Esophagus squamous epithelium (tissue), 5 donors: ENCODE results near the gene DHX57. TPM values are rescaled to one million over a fixed set of nuclear protein-coding genes. Genes with fewer than 3 reads are reported as not detected.
"Not testable (repeated sequence)": the region's sequence is repeated elsewhere in the genome, so short reads cannot be mapped to it uniquely, and the experiment has no call there.

ENCODE experiments used
- DNase-seq: peaks from one replicate; lab custom pipeline; 2025; lab: John Stamatoyannopoulos, UW
- H3K27ac ChIP-seq, 4 donors: fragments of 200-600 bp; sonication (generic); one replicate each; pipeline ENCODE4 v1.5.1; 2016 to 2019; ENCODE audit warnings: mild to moderate bottlenecking in 1 of 4
- H3K27me3 ChIP-seq, 4 donors: fragments of 200-600 bp; sonication (generic); 1 replicate in 3 of 4; 2 replicates in 1 of 4; pipeline versions ENCODE4 v1.5.1 to v1.6.0; 2017 to 2021; ENCODE audit warnings: antibody characterized with exemption in 1 of 4
- H3K36me3 ChIP-seq, 3 donors: fragments of 200-600 bp; sonication (generic); one replicate each; pipeline ENCODE4 v1.5.1; 2016 to 2019
- H3K4me1 ChIP-seq, 3 donors: fragments of 200-600 bp; sonication (generic); one replicate each; pipeline ENCODE4 v1.5.1; 2017 to 2019
- H3K4me3 ChIP-seq, 4 donors: fragments of 200-600 bp; sonication (generic); 1 replicate in 3 of 4; 2 replicates in 1 of 4; pipeline ENCODE4 v1.5.1; 2016 to 2019; ENCODE audit warnings: mild to moderate bottlenecking in 2 of 4, moderate library complexity in 1 of 4
- H3K9me3 ChIP-seq, 3 donors: fragments of 200-600 bp; sonication (generic); one replicate each; pipeline ENCODE4 v1.5.1; 2016 to 2019
- POLR2A ChIP-seq, 4 donors: fragments of 450-650 bp; IDR thresholded peaks; one replicate each; pipeline ENCODE4 v1.6.1; 2017; ENCODE audit warnings: antibody characterized with exemption in 4 of 4, mild to moderate bottlenecking in 4 of 4, moderate library complexity in 3 of 4
- WGBS, 2 donors: methylation state at CpG; one replicate each; pipeline ENCODE4 v1.1.5; 2018; 5-methylcytosine and 5-hydroxymethylcytosine counted together
- intact Hi-C: fragments of 100-400 bp; cut with DNase I; formaldehyde crosslinking; loops from one replicate; pipeline ENCODE4 v1.15.0; 2022
- total RNA-seq, 4 donors: library from RNA; depleted of rRNA; stranded (reverse); fragments of >200 nt; gene quantifications; one replicate each; pipeline ENCODE4 v1.1.0, GENCODE V29; 2016
- TF ChIP-seq, protein P1 (sequence below), 6 experiments: fragments of 450-650 bp in 4 of 6; fragments of 200-600 bp in 2 of 6; sonication (generic) in 2 of 6; IDR thresholded peaks; one replicate each; pipeline ENCODE4 v1.5.1; 2016 to 2019; ENCODE audit warnings: antibody characterized with exemption in 6 of 6, mild to moderate bottlenecking in 4 of 6, moderate library complexity in 4 of 6
- donor health status: DM: yes; HTN: yes; CAD: no.

The DHX57 gene
- total RNA-seq, 4 donors from 2014 or later, result 7.1 to 13.5 (median 10.1) TPM

DNA sequence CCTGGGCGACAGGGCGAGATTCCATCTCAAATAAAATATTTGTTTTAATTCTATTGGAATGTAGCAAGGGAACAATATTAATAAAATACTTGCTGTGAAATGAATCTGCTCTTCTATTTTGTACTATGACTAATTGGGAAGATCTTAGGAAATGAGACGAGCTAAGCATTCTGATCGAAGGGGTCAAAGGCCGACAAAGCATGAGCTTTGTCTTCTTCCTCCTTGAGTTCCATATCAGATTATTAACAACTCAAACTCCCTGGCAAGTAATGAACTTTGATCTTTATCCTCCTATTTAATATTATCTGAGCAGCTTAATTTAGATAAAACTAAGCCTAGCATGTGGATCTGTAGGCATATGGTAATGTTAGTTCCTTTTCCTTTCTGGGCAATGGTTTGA lies 82.2 kb downstream of the DHX57 start:
- intact Hi-C loops, result no loop called here
- 89 to 92% methylated on average over 5 of the region's 5 CpGs for WGBS, 2 donors
- TF ChIP-seq POLR2A (IDR thresholded peaks at IDR 0.05), result no peak
- TF ChIP-seq, protein P1, sequence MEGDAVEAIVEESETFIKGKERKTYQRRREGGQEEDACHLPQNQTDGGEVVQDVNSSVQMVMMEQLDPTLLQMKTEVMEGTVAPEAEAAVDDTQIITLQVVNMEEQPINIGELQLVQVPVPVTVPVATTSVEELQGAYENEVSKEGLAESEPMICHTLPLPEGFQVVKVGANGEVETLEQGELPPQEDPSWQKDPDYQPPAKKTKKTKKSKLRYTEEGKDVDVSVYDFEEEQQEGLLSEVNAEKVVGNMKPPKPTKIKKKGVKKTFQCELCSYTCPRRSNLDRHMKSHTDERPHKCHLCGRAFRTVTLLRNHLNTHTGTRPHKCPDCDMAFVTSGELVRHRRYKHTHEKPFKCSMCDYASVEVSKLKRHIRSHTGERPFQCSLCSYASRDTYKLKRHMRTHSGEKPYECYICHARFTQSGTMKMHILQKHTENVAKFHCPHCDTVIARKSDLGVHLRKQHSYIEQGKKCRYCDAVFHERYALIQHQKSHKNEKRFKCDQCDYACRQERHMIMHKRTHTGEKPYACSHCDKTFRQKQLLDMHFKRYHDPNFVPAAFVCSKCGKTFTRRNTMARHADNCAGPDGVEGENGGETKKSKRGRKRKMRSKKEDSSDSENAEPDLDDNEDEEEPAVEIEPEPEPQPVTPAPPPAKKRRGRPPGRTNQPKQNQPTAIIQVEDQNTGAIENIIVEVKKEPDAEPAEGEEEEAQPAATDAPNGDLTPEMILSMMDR (IDR thresholded peaks at IDR 0.05), result no peak
- no peak overlapping the region for H3K4me3 ChIP-seq
- H3K9me3 ChIP-seq, result no peaks in the 10 kb centered on the region
- H3K27ac ChIP-seq, result no peak overlapping the region
- DNase-seq, result no peak
- peaks cover 0 to 11% (median 0%) of the 10 kb centered on the region in 3 donors for H3K36me3 ChIP-seq
- no peaks in the 10 kb centered on the region for H3K4me1 ChIP-seq
- no peaks in the 10 kb centered on the region for H3K27me3 ChIP-seq

DNA sequence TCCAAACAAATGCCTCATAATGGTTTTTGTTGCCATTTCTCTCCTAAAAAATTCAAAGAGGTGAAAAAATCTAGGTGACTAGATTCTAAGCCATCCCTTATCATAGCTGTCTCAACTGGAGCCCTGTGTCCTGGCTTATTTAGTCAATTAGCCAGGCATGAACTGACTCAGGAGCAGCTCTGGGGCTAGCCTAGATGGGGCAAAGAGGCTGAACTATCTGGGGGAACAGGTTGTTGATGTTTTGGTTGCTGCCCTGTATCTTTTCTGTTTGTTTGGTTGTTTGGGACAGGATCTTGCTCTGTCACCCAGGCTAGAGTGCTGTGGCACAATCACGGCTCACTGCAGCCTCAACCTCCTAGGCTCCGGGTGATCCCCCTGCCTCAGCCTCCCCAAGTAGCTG lies 83.0 kb downstream of the DHX57 start:
- DNase-seq, result no peak
- H3K4me3 ChIP-seq, result no peak overlapping the region
- TF ChIP-seq, protein P1 (IDR thresholded peaks at IDR 0.05), result no peak
- TF ChIP-seq POLR2A (IDR thresholded peaks at IDR 0.05), result no peak
- peaks cover 0 to 4% (median 0%) of the 10 kb centered on the region in 3 donors for H3K36me3 ChIP-seq
- 50% methylated on average over 2 of the region's 2 CpGs for WGBS, 2 donors
- no peaks in the 10 kb centered on the region for H3K4me1 ChIP-seq
- H3K9me3 ChIP-seq, result no peaks in the 10 kb centered on the region
- intact Hi-C loops, result no loop called here
- H3K27me3 ChIP-seq, result no peaks in the 10 kb centered on the region
- no peak overlapping the region for H3K27ac ChIP-seq

DNA sequence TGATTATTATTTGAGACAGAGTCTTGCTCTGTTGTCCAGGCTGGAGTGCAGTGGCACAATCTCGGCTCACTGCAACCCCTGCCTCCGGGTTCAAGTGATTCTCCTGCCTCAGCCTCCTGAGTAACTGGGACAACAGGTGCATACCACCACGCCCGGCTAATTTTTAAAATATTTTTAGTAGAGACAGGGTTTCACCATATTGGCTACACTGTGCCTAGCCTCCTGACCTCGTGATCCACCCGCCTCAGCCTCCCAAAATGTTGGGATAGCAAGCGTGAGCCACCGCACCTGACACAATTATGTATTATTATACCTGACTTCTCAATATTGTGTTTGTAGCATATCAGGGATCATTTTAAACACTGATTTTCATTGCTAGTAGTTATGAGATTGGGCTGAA lies 83.4 kb downstream of the DHX57 start:
- H3K36me3 ChIP-seq, H3K27me3 ChIP-seq, H3K4me3 ChIP-seq, H3K27ac ChIP-seq, intact Hi-C loops, H3K9me3 ChIP-seq, DNase-seq, H3K4me1 ChIP-seq: not testable (repeated sequence)
- WGBS, 2 donors, result 90 to 91% methylated on average over 8 of the region's 8 CpGs

DNA sequence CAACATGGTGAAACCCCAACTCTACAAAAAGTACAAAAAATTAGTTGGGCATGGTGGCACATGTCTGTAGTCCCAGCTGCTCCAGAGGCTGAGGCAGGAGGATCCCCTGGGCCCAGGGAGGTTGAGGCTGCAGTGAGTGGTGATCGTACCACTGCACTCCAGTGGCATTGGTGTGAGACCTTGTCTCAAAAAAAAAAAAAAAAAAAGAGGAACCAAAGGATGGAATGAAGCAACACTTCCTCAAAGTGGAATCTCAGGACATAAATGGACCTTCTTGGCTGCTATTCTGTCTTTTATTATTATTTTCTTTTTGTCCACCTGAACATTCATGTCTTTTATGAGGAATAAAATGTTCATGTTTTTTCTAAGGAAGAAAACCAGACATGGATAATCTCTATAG lies 84.0 kb downstream of the DHX57 start:
- intact Hi-C loops, result no loop called here
- no peak overlapping the region for H3K27ac ChIP-seq
- no peaks in the 10 kb centered on the region for H3K36me3 ChIP-seq
- no peak for TF ChIP-seq POLR2A (IDR thresholded peaks at IDR 0.05)
- TF ChIP-seq, protein P1 (IDR thresholded peaks at IDR 0.05), result no peak
- H3K4me1 ChIP-seq, result no peaks in the 10 kb centered on the region
- no peaks in the 10 kb centered on the region for H3K9me3 ChIP-seq
- no peak for DNase-seq
- H3K27me3 ChIP-seq, result no peaks in the 10 kb centered on the region
- no peak overlapping the region for H3K4me3 ChIP-seq
- WGBS, 2 donors, result 75 to 100% methylated on average over 1 of the region's 1 CpG

DNA sequence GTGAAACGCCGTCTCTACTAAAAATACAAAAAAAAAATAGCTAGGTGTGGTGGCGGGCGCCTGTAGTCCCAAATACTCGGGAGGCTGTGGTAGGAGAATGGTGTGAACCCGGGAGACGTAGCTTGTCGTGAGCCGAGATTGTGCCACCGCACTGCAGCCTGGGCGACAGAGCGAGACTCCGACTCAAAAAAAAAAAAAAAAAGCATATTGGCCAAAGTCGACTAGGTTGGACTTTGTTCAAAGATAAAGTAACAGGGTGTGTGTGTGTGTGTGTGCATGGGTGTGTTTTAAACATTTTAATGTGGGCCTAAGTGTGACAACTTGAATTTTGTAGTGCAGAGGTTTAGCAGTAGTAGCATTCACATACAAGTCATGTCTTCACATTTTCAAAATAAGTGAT lies 86.0 kb downstream of the DHX57 start:
- H3K36me3 ChIP-seq, result no peaks in the 10 kb centered on the region
- H3K27ac ChIP-seq, result no peak overlapping the region
- intact Hi-C loops, result no loop called here
- WGBS, 2 donors, result 88 to 95% methylated on average over 7 to 14 of the region's 14 CpGs
- no peak for DNase-seq
- H3K4me3 ChIP-seq, result no peak overlapping the region
- no peaks in the 10 kb centered on the region for H3K9me3 ChIP-seq
- H3K4me1 ChIP-seq, result peaks cover 0 to under 1% (median 0%) of the 10 kb centered on the region in 3 donors
- TF ChIP-seq, protein P1 (IDR thresholded peaks at IDR 0.05), result no peak
- TF ChIP-seq POLR2A (IDR thresholded peaks at IDR 0.05), result no peak
- H3K27me3 ChIP-seq, result no peaks in the 10 kb centered on the region

DNA sequence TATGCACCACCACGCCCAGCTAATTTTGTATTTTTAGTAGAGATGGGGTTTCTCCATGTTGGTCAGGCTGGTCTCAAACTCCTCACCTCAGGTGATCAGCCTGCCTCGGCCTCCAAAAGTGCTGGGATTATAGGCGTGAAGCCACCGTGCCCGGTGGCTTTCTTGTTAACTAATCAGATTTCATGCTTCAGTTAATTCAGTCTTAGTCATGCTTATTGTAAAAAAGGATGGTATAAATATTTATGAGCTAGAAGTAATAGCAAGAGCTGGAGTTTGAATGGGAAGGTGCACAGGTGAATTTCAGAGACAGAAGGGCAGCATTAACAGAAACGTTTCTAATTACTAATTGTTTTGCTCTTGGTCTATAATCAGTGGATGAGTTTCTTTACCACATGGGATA lies 87.4 kb downstream of the DHX57 start:
- H3K27ac ChIP-seq, result no peak overlapping the region
- H3K9me3 ChIP-seq, result no peaks in the 10 kb centered on the region
- peaks cover 0 to 5% (median 0%) of the 10 kb centered on the region in 3 donors for H3K4me1 ChIP-seq
- H3K27me3 ChIP-seq, result no peaks in the 10 kb centered on the region
- peaks cover 0 to 6% (median 0%) of the 10 kb centered on the region in 3 donors for H3K36me3 ChIP-seq
- 64 to 70% methylated on average over 3 to 6 of the region's 6 CpGs for WGBS, 2 donors
- TF ChIP-seq, protein P1 (IDR thresholded peaks at IDR 0.05), result no peak
- TF ChIP-seq POLR2A (IDR thresholded peaks at IDR 0.05), result no peak
- no peak for DNase-seq
- intact Hi-C loops, result no loop called here
- no peak overlapping the region for H3K4me3 ChIP-seq
